ENCODE measurements around the gene PRUNE2. TPM values are rescaled to one million over a fixed set of nuclear protein-coding genes. Genes with fewer than 3 reads are reported as not detected.

Gene PRUNE2
- total RNA-seq, 4 donors from 2014 or later = 3.7 to 7.8 (median 4.9) TPM

- intact Hi-C loops (cut with DNase I) = no loop called here
- H3K4me3 ChIP-seq (replicated peaks in 1 of 3) = no peak overlapping the region
- no peak for DNase-seq
- no peaks in the 10 kb centered on the region for H3K36me3 ChIP-seq
- no peak for TF ChIP-seq POLR2A (IDR thresholded peaks at IDR 0.05)
- TF ChIP-seq CTCF (IDR thresholded peaks at IDR 0.05) = no peak
- no peaks in the 10 kb centered on the region for H3K9me3 ChIP-seq
- no peaks in the 10 kb centered on the region for H3K27me3 ChIP-seq
- no peak overlapping the region for H3K27ac ChIP-seq
- H3K4me1 ChIP-seq = peaks cover 11% of the 10 kb centered on the region in 2 donors
Measured at GRCh38 chr9:76784881-76785280, 121.0 kb downstream of the PRUNE2 start.

- Histone ChIP-seq H3K36me3 (no peaks in the 10 kb centered on the region), H3K27ac (peak overlapping the region; percentile 10 to 53 (median 26)), H3K9me3 (no peaks in the 10 kb centered on the region), H3K4me1 (peaks cover 19% of the 10 kb centered on the region in 2 donors), H3K4me3 (replicated peaks in 1 of 3) (no peak overlapping the region), H3K27me3 (no peaks in the 10 kb centered on the region)
- 31 to 55% methylated on average over 5 of the region's 5 CpGs for WGBS, 2 donors
- no peak for DNase-seq
- intact Hi-C loops (cut with DNase I) = no loop called here
- TF ChIP-seq CTCF (IDR thresholded peaks at IDR 0.05) (no peak), POLR2A (IDR thresholded peaks at IDR 0.05) (no peak)
Measured at GRCh38 chr9:76772686-76773445, 133.0 kb downstream of the PRUNE2 start.

DNA sequence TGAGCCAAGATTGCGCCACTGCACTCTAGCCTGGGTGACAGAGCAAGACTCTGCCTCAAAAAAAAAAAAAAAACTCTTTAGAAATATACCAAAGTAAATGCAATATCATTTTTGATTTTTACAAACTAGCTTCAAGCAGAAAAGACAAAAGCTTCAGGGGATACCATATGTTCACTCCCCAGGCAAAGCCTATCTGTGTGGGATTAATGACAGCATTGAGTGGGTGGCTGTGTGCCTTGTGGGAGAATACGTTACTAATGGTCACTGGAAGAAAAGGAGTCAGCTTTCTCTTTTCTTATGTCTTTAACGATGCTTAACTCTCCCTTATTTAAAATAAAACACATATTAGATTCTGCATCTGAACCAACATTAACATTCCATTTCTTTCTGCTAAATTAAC is 139.8 kb downstream of the PRUNE2 start:
- H3K4me3 ChIP-seq (replicated peaks in 1 of 3) = no peak overlapping the region
- TF ChIP-seq POLR2A (IDR thresholded peaks at IDR 0.05) = no peak
- no peak for DNase-seq
- 85 to 90% methylated on average over 3 of the region's 3 CpGs for WGBS, 2 donors
- H3K36me3 ChIP-seq = no peaks in the 10 kb centered on the region
- H3K27me3 ChIP-seq = no peaks in the 10 kb centered on the region
- no peaks in the 10 kb centered on the region for H3K9me3 ChIP-seq
- H3K4me1 ChIP-seq = peaks cover 0 to 4% of the 10 kb centered on the region in 2 donors
- no peak overlapping the region for H3K27ac ChIP-seq
- intact Hi-C loops (cut with DNase I) = no loop called here

GRCh38 chr9:76764138-76764537 is 141.8 kb downstream of the PRUNE2 start, which contains the start of gene PCA3:
Gene PCA3 (plus strand): TSS chr9:76764438.
- intact Hi-C loops (cut with DNase I) = no loop called here
- Histone ChIP-seq H3K27ac (no peak within 1 kb of the TSS), H3K4me1 (no peaks in the 10 kb centered on the region), H3K27me3 (no peaks in the 10 kb centered on the region), H3K36me3 (no peaks in the 10 kb centered on the region), H3K4me3 (replicated peaks in 1 of 3) (no peak within 1 kb of the TSS), H3K9me3 (no peaks in the 10 kb centered on the region)
- no peak for DNase-seq
- no peak for TF ChIP-seq POLR2A (IDR thresholded peaks at IDR 0.05)
- no peak for TF ChIP-seq CTCF (IDR thresholded peaks at IDR 0.05)
- WGBS, 2 donors = 96 to 97% methylated on average over 4 of the region's 4 CpGs

DNA sequence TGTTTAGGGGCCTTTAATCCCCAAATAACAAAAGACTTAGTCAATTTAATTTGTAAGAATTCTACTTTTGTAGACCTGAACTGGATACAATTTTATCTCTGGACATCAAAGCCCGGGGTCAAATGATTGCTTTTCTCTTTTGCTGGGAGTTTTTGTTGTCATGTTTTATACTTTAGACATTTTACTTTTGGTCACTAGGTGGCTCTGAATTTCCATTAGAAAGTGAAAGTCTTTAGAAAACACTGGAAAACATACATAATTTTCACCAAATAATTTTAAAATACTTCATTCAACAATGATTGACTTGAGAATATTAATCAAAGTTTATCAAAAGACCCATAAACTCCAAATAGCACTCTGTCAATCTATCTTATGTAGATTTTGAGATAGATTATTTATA is 144.5 kb downstream of the PRUNE2 start:
- Histone ChIP-seq H3K36me3 (no peaks in the 10 kb centered on the region), H3K4me1 (no peaks in the 10 kb centered on the region), H3K27ac (no peak overlapping the region), H3K27me3 (no peaks in the 10 kb centered on the region), H3K4me3 (replicated peaks in 1 of 3) (no peak overlapping the region), H3K9me3 (no peaks in the 10 kb centered on the region)
- intact Hi-C loops (cut with DNase I) = no loop called here
- DNase-seq = no peak
- WGBS, 2 donors = 34 to 36% methylated on average over 1 of the region's 1 CpG
- TF ChIP-seq CTCF (IDR thresholded peaks at IDR 0.05) (peak in 4 of 6 experiments; percentile 7 to 48 (median 44)), POLR2A (IDR thresholded peaks at IDR 0.05) (no peak)
